ENCODE measurements around the gene MARCHF9. TPM values are rescaled to one million over a fixed set of nuclear protein-coding genes. Genes with fewer than 3 reads are reported as not detected.

MARCHF9 gene
- total RNA-seq, 1 experiment from 2014 or later, result 19.8 TPM

DNA sequence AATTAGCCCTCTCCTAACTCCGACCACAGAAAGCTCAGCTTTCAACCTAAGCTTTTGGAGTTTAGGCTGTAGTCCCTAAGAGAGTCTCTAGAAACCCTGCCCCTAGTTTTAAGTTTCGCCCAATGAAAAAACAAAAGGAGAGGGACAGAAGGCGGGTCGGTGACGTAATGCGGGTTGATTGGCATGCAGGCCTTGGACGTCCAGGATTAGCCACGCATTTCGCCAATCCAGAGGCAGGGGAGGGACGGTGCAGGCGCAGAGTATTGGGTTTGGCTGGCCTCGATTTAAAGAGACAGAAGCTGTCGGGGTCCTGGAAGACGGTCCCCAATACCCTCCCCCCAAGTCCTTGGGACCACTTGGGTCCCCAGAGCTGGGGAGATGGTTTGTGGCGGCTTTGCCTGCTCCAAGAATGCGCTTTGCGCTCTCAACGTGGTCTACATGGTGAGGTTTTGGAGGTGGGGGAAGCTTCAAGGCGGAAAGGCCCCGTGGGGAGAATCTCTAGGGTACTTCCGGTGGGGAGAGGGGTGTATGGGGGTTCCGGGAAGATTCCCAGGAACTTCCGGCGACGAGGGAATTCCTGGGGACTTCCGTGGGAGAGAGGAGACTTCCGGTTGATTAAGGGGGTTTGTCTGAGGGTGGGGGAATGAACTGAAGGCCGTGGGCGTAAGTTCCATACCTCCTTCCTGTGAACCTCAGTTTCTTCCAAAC, 10.0 kb upstream of the MARCHF9 start, which contains the start of gene TSPAN31:
Gene TSPAN31, plus strand, starts transcription at position 263 of the 708 bp plus-strand sequence. Its CDS starts 116 bp downstream, at position 379.
- intact Hi-C loops (cut with micrococcal nuclease; ENCODE audit: unreplicated experiment), result loop anchor here (5.0 kb wide), 1 partner anchor 283 kb away; no protein-coding TSS in a partner anchor
- no TSS peak for BruUV-seq (replicated peaks)
- peak; percentile 99 for DNase-seq (ENCODE audit: low spot score)
- Histone ChIP-seq H3K4me3 (ENCODE audit: low read depth, low read length, poor library complexity, severe bottlenecking) (peak within 1 kb of the TSS; percentile 60), H3K9me3 (ENCODE audit: low read depth, low read length, poor library complexity, severe bottlenecking) (no peaks in the 10 kb centered on the region), H3K36me3 (ENCODE audit: insufficient read depth, low read length, poor library complexity, severe bottlenecking) (peaks cover 33% of the 10 kb centered on the region), H3K27me3 (replicated peaks; ENCODE audit: insufficient read depth, low read depth, low read length, poor library complexity) (no peaks in the 10 kb centered on the region), H3K27ac (ENCODE audit: low read depth, low read length, poor library complexity, severe bottlenecking) (peak within 1 kb of the TSS; percentile 97), H3K4me1 (ENCODE audit: insufficient read depth, low read length, poor library complexity, severe bottlenecking) (peaks cover 12% of the 10 kb centered on the region)
- ChIA-PET CTCF (interaction anchor here (1.4 kb wide), 1 partner anchor 19 kb away, joined by 15 read pairs; no protein-coding TSS in a partner anchor), POLR2A (ENCODE audit: low non-redundant PET) (interaction anchor here (0.5 to 1.1 kb wide), 5 partner anchors 14 to 227 kb away, joined by 6 to 9 read pairs (median 6); partner anchors contain the start of gene ARHGEF25)
- TF ChIP-seq, protein P1, sequence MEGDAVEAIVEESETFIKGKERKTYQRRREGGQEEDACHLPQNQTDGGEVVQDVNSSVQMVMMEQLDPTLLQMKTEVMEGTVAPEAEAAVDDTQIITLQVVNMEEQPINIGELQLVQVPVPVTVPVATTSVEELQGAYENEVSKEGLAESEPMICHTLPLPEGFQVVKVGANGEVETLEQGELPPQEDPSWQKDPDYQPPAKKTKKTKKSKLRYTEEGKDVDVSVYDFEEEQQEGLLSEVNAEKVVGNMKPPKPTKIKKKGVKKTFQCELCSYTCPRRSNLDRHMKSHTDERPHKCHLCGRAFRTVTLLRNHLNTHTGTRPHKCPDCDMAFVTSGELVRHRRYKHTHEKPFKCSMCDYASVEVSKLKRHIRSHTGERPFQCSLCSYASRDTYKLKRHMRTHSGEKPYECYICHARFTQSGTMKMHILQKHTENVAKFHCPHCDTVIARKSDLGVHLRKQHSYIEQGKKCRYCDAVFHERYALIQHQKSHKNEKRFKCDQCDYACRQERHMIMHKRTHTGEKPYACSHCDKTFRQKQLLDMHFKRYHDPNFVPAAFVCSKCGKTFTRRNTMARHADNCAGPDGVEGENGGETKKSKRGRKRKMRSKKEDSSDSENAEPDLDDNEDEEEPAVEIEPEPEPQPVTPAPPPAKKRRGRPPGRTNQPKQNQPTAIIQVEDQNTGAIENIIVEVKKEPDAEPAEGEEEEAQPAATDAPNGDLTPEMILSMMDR (conservative IDR thresholded peaks at IDR 0.05; ENCODE audit: low read depth, low read length), result no peak
- TF ChIP-seq EZH2 (IDR thresholded peaks at IDR 0.05; ENCODE audit: borderline replicate concordance, low read depth, low read length, poor library complexity, severe bottlenecking), result no peak

DNA sequence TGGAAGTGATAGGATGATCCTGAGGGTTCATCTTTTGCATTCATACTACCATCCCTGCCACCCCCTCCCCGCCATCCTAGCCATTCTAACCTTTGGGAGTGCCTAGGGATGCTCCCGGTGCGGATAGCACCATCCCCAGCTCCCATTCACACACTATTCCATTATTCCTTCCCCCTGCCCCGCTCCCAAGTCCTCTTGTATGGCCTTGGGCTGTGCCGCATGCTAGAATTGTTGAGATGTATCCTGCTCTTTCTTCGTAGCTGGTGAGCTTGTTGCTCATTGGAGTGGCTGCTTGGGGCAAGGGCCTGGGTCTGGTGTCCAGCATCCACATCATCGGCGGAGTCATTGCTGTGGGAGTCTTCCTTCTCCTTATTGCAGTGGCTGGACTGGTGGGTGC, 9.4 kb upstream of the MARCHF9 start:
- Histone ChIP-seq H3K4me3 (ENCODE audit: low read depth, low read length, poor library complexity, severe bottlenecking) (peak overlapping the region; percentile 60), H3K27ac (ENCODE audit: low read depth, low read length, poor library complexity, severe bottlenecking) (peak overlapping the region; percentile 97), H3K36me3 (ENCODE audit: insufficient read depth, low read length, poor library complexity, severe bottlenecking) (peaks cover 37% of the 10 kb centered on the region), H3K27me3 (replicated peaks; ENCODE audit: insufficient read depth, low read depth, low read length, poor library complexity) (no peaks in the 10 kb centered on the region), H3K4me1 (ENCODE audit: insufficient read depth, low read length, poor library complexity, severe bottlenecking) (peaks cover 7% of the 10 kb centered on the region), H3K9me3 (ENCODE audit: low read depth, low read length, poor library complexity, severe bottlenecking) (no peaks in the 10 kb centered on the region)
- ChIA-PET CTCF (interaction anchor here (1.4 kb wide), 1 partner anchor 19 kb away, joined by 15 read pairs; no protein-coding TSS in a partner anchor), POLR2A (ENCODE audit: low non-redundant PET) (interaction anchor here (0.5 to 1.1 kb wide), 2 partner anchors 152 to 228 kb away, joined by 6 read pairs; no protein-coding TSS in a partner anchor)
- intact Hi-C loops (cut with micrococcal nuclease; ENCODE audit: unreplicated experiment), result no loop called here
- BruUV-seq (replicated peaks), result TSS peak; percentile 57
- no peak for DNase-seq (ENCODE audit: low spot score)
- TF ChIP-seq, protein P1 (conservative IDR thresholded peaks at IDR 0.05; ENCODE audit: low read depth, low read length), result no peak
- TF ChIP-seq EZH2 (IDR thresholded peaks at IDR 0.05; ENCODE audit: borderline replicate concordance, low read depth, low read length, poor library complexity, severe bottlenecking), result no peak

DNA sequence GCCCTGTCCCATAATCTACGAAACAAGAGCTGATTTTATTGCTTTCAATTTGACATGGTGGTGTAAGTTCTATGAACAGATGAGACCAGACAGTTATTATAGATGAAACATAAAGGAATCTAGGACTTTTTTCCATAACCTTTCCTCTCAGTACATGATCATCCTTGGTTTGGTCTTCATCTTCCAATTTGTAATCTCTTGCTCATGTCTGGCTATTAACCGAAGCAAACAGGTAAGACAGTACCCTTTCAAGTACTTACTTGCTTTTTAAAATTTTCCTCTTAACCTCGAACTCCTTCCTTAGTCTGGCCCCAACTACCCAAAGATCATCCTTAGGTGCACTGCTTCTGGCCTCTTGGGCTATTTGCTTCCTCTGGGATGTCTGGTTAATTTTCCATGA, 8.9 kb upstream of the MARCHF9 start:
- no TSS peak for BruUV-seq (replicated peaks)
- peak overlapping the region; percentile 60 for H3K4me3 ChIP-seq (ENCODE audit: low read depth, low read length, poor library complexity, severe bottlenecking)
- H3K27ac ChIP-seq (ENCODE audit: low read depth, low read length, poor library complexity, severe bottlenecking), result peak overlapping the region; percentile 97
- H3K4me1 ChIP-seq (ENCODE audit: insufficient read depth, low read length, poor library complexity, severe bottlenecking), result peaks cover 12% of the 10 kb centered on the region
- H3K36me3 ChIP-seq (ENCODE audit: insufficient read depth, low read length, poor library complexity, severe bottlenecking), result peaks cover 43% of the 10 kb centered on the region
- CTCF ChIA-PET, result no interaction called here
- DNase-seq (ENCODE audit: low spot score), result no peak
- intact Hi-C loops (cut with micrococcal nuclease; ENCODE audit: unreplicated experiment), result no loop called here
- POLR2A ChIA-PET (ENCODE audit: low non-redundant PET), result no interaction called here
- H3K9me3 ChIP-seq (ENCODE audit: low read depth, low read length, poor library complexity, severe bottlenecking), result no peaks in the 10 kb centered on the region
- TF ChIP-seq, protein P1 (conservative IDR thresholded peaks at IDR 0.05; ENCODE audit: low read depth, low read length), result no peak
- no peak for TF ChIP-seq EZH2 (IDR thresholded peaks at IDR 0.05; ENCODE audit: borderline replicate concordance, low read depth, low read length, poor library complexity, severe bottlenecking)
- H3K27me3 ChIP-seq (replicated peaks; ENCODE audit: insufficient read depth, low read depth, low read length, poor library complexity), result no peaks in the 10 kb centered on the region

Data from A673 (cell line).